ENCODE measurements around the gene FURIN. TPM values are rescaled to one million over a fixed set of nuclear protein-coding genes. Genes with fewer than 3 reads are reported as not detected.

FURIN gene
- total RNA-seq, 1 experiment from 2014 or later: 35.1 TPM

DNA sequence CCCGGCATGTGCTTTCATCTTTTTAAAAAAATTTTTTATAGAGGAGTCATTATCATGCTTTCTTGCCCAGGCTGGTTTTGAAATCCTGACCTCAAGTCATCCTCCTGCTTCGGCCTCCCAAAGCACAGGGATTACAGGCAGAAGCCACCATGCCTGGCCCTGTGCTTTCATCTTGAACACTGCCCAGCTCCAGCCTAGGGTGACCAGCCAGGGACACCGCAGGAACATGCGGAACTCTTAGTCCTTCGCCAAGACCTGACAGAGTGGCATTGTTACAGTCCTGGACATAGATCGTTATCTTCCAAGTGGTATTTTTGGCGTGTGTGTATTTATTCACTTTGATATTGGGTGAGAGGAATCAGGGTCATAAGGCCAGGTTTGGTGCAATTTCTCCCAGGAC is 7.9 kb upstream of the FURIN start:
- DNase-seq: no peak
- no peak overlapping the region for H2BK120ac ChIP-seq (ENCODE audit: low read depth, low read length, poor library complexity, severe bottlenecking)
- H3K27me3 Mint-ChIP-seq (ENCODE audit: low read depth): no peaks in the 10 kb centered on the region
- H3K9me3 Mint-ChIP-seq: no peaks in the 10 kb centered on the region; a peak in 1 of 5 replicates
- no CpG with 5 or more reads among the region's 7 CpGs for whole genome bisulfite sequencing (ENCODE audit: extremely low coverage, insufficient read length, low lambda C conversion rate)
- TF ChIP-seq, protein P1, sequence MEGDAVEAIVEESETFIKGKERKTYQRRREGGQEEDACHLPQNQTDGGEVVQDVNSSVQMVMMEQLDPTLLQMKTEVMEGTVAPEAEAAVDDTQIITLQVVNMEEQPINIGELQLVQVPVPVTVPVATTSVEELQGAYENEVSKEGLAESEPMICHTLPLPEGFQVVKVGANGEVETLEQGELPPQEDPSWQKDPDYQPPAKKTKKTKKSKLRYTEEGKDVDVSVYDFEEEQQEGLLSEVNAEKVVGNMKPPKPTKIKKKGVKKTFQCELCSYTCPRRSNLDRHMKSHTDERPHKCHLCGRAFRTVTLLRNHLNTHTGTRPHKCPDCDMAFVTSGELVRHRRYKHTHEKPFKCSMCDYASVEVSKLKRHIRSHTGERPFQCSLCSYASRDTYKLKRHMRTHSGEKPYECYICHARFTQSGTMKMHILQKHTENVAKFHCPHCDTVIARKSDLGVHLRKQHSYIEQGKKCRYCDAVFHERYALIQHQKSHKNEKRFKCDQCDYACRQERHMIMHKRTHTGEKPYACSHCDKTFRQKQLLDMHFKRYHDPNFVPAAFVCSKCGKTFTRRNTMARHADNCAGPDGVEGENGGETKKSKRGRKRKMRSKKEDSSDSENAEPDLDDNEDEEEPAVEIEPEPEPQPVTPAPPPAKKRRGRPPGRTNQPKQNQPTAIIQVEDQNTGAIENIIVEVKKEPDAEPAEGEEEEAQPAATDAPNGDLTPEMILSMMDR (conservative IDR thresholded peaks at IDR 0.05): no peak
- H3K9me3 ChIP-seq (ENCODE audit: control insufficient read depth, low read depth, low read length): no peaks in the 10 kb centered on the region
- H2BK12ac ChIP-seq (ENCODE audit: insufficient read length, low read depth, low read length): no peak overlapping the region
- no peak overlapping the region for H2AK5ac ChIP-seq (ENCODE audit: insufficient read length, low read length)
- no peak overlapping the region for H3K18ac ChIP-seq (ENCODE audit: insufficient read length, low read depth, low read length)
- H3K36me3 Mint-ChIP-seq (ENCODE audit: insufficient read depth in 1 of 3, low read depth in 3 of 3): no peaks in the 10 kb centered on the region
- no peaks in the 10 kb centered on the region for H3K79me2 ChIP-seq (ENCODE audit: insufficient read depth, low read length)
- H3K4me1 Mint-ChIP-seq: peaks cover 8 to 9% of the 10 kb centered on the region in 2 experiments
- H4K5ac ChIP-seq (ENCODE audit: insufficient read length, low read depth, low read length): no peak overlapping the region
- no peak overlapping the region for H3K14ac ChIP-seq (ENCODE audit: insufficient read depth, low read length)
- no peak overlapping the region for H3K9ac ChIP-seq (ENCODE audit: extremely low read depth, insufficient read length, low read length)
- H3K56ac ChIP-seq (ENCODE audit: insufficient read length, low read depth, low read length): no peak overlapping the region
- no peak overlapping the region for H2BK20ac ChIP-seq (ENCODE audit: low read depth, low read length, poor library complexity, severe bottlenecking)
- H3K23me2 ChIP-seq (ENCODE audit: insufficient read length, low read depth, low read length, poor library complexity, severe bottlenecking): no peaks in the 10 kb centered on the region
- no peak overlapping the region for H2BK5ac ChIP-seq (ENCODE audit: insufficient read length, low read length)
- H3T11ph ChIP-seq (ENCODE audit: low read length): no peak overlapping the region
- peak overlapping the region in 1 of 3 experiments; percentile 71; a peak in 2 of 7 replicates for H3K27ac Mint-ChIP-seq
- no peaks in the 10 kb centered on the region for H3K27me3 ChIP-seq (ENCODE audit: insufficient read depth, low read length)
- no peak overlapping the region for H3K4ac ChIP-seq (ENCODE audit: low read depth, low read length)
- no peak overlapping the region for H3K27ac ChIP-seq (ENCODE audit: insufficient read length, low read depth, low read length)
- H4K20me1 ChIP-seq (ENCODE audit: control insufficient read depth, insufficient read depth, insufficient read length): no peaks in the 10 kb centered on the region
- H2BK15ac ChIP-seq (ENCODE audit: low read depth, low read length): no peak overlapping the region
- no peak overlapping the region for H3K4me2 ChIP-seq (ENCODE audit: insufficient read depth, insufficient read length, low read length)
- no peak overlapping the region for H3K4me3 Mint-ChIP-seq
- peaks cover 2% of the 10 kb centered on the region; the same call in 1 of the 2 replicates for H3K4me1 ChIP-seq (ENCODE audit: insufficient read depth, low read length)
- H3K79me1 ChIP-seq (ENCODE audit: insufficient read depth, low read depth, low read length, poor library complexity, severe bottlenecking): no peaks in the 10 kb centered on the region
- H4K91ac ChIP-seq (ENCODE audit: insufficient read length, low read depth, low read length): no peak overlapping the region
- H4K8ac ChIP-seq (replicated peaks; ENCODE audit: insufficient read length, low read depth, low read length): no peak overlapping the region
- no peak overlapping the region for H3K23ac ChIP-seq (ENCODE audit: insufficient read length, low read depth, low read length)
- no peak overlapping the region for H2AFZ ChIP-seq (ENCODE audit: low read length)
